NCI-H2081 (cell line): Measurements from ENCODE around the gene OCSTAMP.

Experiments used
- DNase-seq, 2 experiments: peaks; one replicate each; lab custom pipeline; 2025; lab: John Stamatoyannopoulos, UW

The OCSTAMP gene

GRCh38 chr20:46519471-46520068 is 30.9 kb downstream of the OCSTAMP start:
- DNase-seq: no peak

- DNase-seq: peak; percentile 83 to 87
These were observed 37.3 kb downstream of the OCSTAMP start, which contains the start of gene ZNF334 for GRCh38 chr20:46512943-46513844. ZNF334 (minus strand) TSS chr20:46513559; CDS start chr20:46512102, 1,457 bp downstream.

- DNase-seq: no peak
These were observed 40.9 kb downstream of the OCSTAMP start for GRCh38 chr20:46509523-46509922.

- DNase-seq: no peak
These were observed 42.6 kb downstream of the OCSTAMP start for GRCh38 chr20:46507760-46508407.

- no peak for DNase-seq
These were observed 44.9 kb downstream of the OCSTAMP start for GRCh38 chr20:46505506-46505905.

- no peak for DNase-seq
These were observed 48.5 kb downstream of the OCSTAMP start for GRCh38 chr20:46501961-46502360.

- DNase-seq: no peak
These were observed 49.0 kb downstream of the OCSTAMP start for GRCh38 chr20:46501337-46501942.

- no peak for DNase-seq
These were observed 56.4 kb downstream of the OCSTAMP start for GRCh38 chr20:46494077-46494476.

GRCh38 chr20:46491354-46491753 is 59.1 kb downstream of the OCSTAMP start:
- DNase-seq: no peak
